H7 (cell line): ENCODE results near the gene TMEM167B. TPM values are rescaled to one million over a fixed set of nuclear protein-coding genes. Genes with fewer than 3 reads are reported as not detected.
"Not testable (repeated sequence)": the region's sequence is repeated elsewhere in the genome, so short reads cannot be mapped to it uniquely, and the experiment has no call there.

Source experiments
- DNase-seq: peaks from one replicate; pipeline ENCODE4 v3.0.0; 2012
- H3K27me3 ChIP-seq: 2 replicates; pipeline ENCODE4 v1.6.0; 2011; ENCODE audit warnings: mild to moderate bottlenecking, low read length; ENCODE audit not compliant: control insufficient read depth, insufficient read depth
- H3K36me3 ChIP-seq: replicated peaks from 2 replicates; pipeline ENCODE4 v1.5.1; 2011; ENCODE audit warnings: low read length; ENCODE audit not compliant: control insufficient read depth, insufficient read depth
- H3K4me3 ChIP-seq: 2 replicates; pipeline ENCODE4 v1.5.1; 2011; ENCODE audit warnings: low read depth, mild to moderate bottlenecking, control low read depth, low read length, moderate library complexity; ENCODE audit not compliant: insufficient read depth
- total RNA-seq: library from RNA; depleted of rRNA; stranded (reverse); fragments of >200 nt; shearing (Covaris generic); gene quantifications from 2 replicates; pipeline ENCODE4 v1.2.3, GENCODE V29; 2014; rRNA removed

The TMEM167B gene
- total RNA-seq, 1 experiment from 2014 or later: 21.6 TPM

DNA sequence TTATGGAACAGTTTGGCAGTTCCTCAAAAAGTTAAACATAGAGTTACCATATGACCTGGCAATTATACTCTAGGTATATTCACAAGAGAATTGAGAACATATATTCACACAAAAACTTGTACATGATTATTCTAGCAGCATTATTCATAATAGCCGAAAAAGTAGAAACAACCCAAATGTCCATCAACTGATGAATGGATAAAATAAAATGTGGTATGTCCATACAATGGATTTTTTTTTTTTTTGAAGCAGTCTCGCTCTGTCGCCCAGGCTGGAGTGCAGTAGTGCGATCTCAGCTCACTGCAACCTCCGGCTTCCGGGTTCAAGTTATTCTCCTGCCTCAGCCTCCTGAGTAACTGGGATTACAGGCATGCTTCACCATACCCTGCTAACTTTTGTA is 52.2 kb downstream of the TMEM167B start:
- H3K4me3 ChIP-seq, DNase-seq, H3K27me3 ChIP-seq, H3K36me3 ChIP-seq: not testable (repeated sequence)

Other genes with a start within 250 kb of the TMEM167B start
- gene AKNAD1, start 233.7 kb upstream of the TMEM167B start, total RNA-seq: not detected in 2 replicates
- 31.2 and 34.5 TPM in 2 replicates for gene GPSM2, start 213.8 kb upstream of the TMEM167B start, total RNA-seq
- 24.5 and 41.3 TPM in 2 replicates for gene CLCC1, start 127.3 kb upstream of the TMEM167B start, total RNA-seq
- 8.0 and 8.4 TPM in 2 replicates for gene WDR47, start 48.7 kb upstream of the TMEM167B start, total RNA-seq
- 45.1 and 45.2 TPM in 2 replicates for gene TAF13, start 14.8 kb upstream of the TMEM167B start, total RNA-seq
- 0.07 and 0.10 TPM in 2 replicates for gene ELAPOR1, start 23.4 kb downstream of the TMEM167B start, total RNA-seq
- gene SARS1, start 123.2 kb downstream of the TMEM167B start, total RNA-seq: 270 TPM in 2 replicates
- gene CELSR2, start 158.8 kb downstream of the TMEM167B start, total RNA-seq: 7.8 and 11.0 TPM in 2 replicates
- gene PSRC1, start 192.4 kb downstream of the TMEM167B start, total RNA-seq: 112 and 141 TPM in 2 replicates
- not detected in 2 replicates for gene MYBPHL, start 216.2 kb downstream of the TMEM167B start, total RNA-seq